Astrocyte (in vitro differentiated cells and primary cell): ENCODE data around the gene TMPRSS9. TPM values are rescaled to one million over a fixed set of nuclear protein-coding genes. Genes with fewer than 3 reads are reported as not detected.
A peak's percentile ranks its signal among the peaks of the same experiment; 100 is the strongest.

ENCODE experiments used
- DNase-seq: peaks from one replicate; pipeline ENCODE4 v3.0.0-alpha.2; 2010; ENCODE audit warnings: low read depth
- FAIRE-seq: peaks from 2 replicates; lab custom pipeline; 2011; peaks lifted over from hg19 to GRCh38; lab: Jason Lieb, UNC
- H2AFZ ChIP-seq: 2 replicates; pipeline ENCODE4 v1.6.0; 2012; ENCODE audit warnings: low read depth, low read length, inconsistent platforms
- H3K27ac ChIP-seq: 2 replicates; pipeline ENCODE4 v1.5.1; 2011; ENCODE audit warnings: low read depth, low read length, inconsistent platforms
- H3K27me3 ChIP-seq: 2 replicates; pipeline ENCODE4 v1.6.0; 2011; ENCODE audit warnings: low read length, inconsistent platforms; ENCODE audit not compliant: insufficient read depth
- H3K36me3 ChIP-seq: 2 replicates; pipeline ENCODE4 v1.5.1; 2011; ENCODE audit warnings: low read length, inconsistent platforms; ENCODE audit not compliant: insufficient read depth
- H3K4me1 ChIP-seq: 2 replicates; pipeline ENCODE4 v1.5.1; 2011; ENCODE audit warnings: low read length, inconsistent platforms; ENCODE audit not compliant: insufficient read depth
- H3K4me2 ChIP-seq: 2 replicates; pipeline ENCODE4 v1.6.0; 2012; ENCODE audit warnings: low read length, inconsistent platforms
- H3K4me3 ChIP-seq: 2 replicates; pipeline ENCODE4 v1.5.1; 2011; ENCODE audit warnings: low read depth, mild to moderate bottlenecking, low read length, inconsistent platforms; ENCODE audit not compliant: insufficient read depth
- H3K79me2 ChIP-seq: 2 replicates; pipeline ENCODE4 v1.6.0; 2012; ENCODE audit warnings: mild to moderate bottlenecking, low read length, inconsistent platforms; ENCODE audit not compliant: insufficient read depth
- H3K9ac ChIP-seq: 2 replicates; pipeline ENCODE4 v1.6.0; 2012; ENCODE audit warnings: mild to moderate bottlenecking, low read length, inconsistent platforms
- H3K9me3 ChIP-seq: 2 replicates; pipeline ENCODE4 v1.5.1; 2012; ENCODE audit warnings: low read depth, mild to moderate bottlenecking, low read length, inconsistent platforms; ENCODE audit not compliant: insufficient read depth
- H4K20me1 ChIP-seq: 2 replicates; pipeline ENCODE4 v1.6.0; 2012; ENCODE audit warnings: low read length, inconsistent platforms; ENCODE audit not compliant: insufficient read depth
- H3K27ac Mint-ChIP-seq: one replicate; pipeline ENCODE4 v1.8.0; 2021; ENCODE audit warnings: mild to moderate bottlenecking, mixed read lengths; ENCODE audit not compliant: unreplicated experiment
- H3K27me3 Mint-ChIP-seq: one replicate; pipeline ENCODE4 v1.8.0; 2021; ENCODE audit warnings: low read depth, mixed read lengths; ENCODE audit not compliant: unreplicated experiment
- H3K36me3 Mint-ChIP-seq: one replicate; pipeline ENCODE4 v1.8.0; 2021; ENCODE audit warnings: low read depth, mixed read lengths; ENCODE audit not compliant: unreplicated experiment
- H3K4me1 Mint-ChIP-seq: one replicate; pipeline ENCODE4 v1.8.0; 2021; ENCODE audit warnings: low read depth, mixed read lengths; ENCODE audit not compliant: unreplicated experiment
- H3K4me3 Mint-ChIP-seq: one replicate; pipeline ENCODE4 v1.8.0; 2021; ENCODE audit warnings: mild to moderate bottlenecking, moderate library complexity, mixed read lengths; ENCODE audit not compliant: unreplicated experiment
- H3K9me3 Mint-ChIP-seq: one replicate; pipeline ENCODE4 v1.8.0; 2021; ENCODE audit warnings: mild to moderate bottlenecking, mixed read lengths; ENCODE audit not compliant: unreplicated experiment
- CTCF ChIP-seq: IDR thresholded peaks from 2 replicates; pipeline ENCODE4 v1.5.1; 2011; ENCODE audit warnings: low read depth, mild to moderate bottlenecking, inconsistent platforms, low read length, moderate library complexity; ENCODE audit not compliant: insufficient read depth
- EZH2 ChIP-seq: IDR thresholded peaks from 2 replicates; pipeline ENCODE4 v1.6.1; 2012; ENCODE audit warnings: mild to moderate bottlenecking, low read length, inconsistent platforms; ENCODE audit not compliant: insufficient read depth
- total RNA-seq: library from RNA; stranded (reverse); gene quantifications from 2 replicates; pipeline ENCODE4 v1.2.1, GENCODE V29; 2021

TMPRSS9 gene
- total RNA-seq, 1 donor from 2014 or later = 0.16 TPM

GRCh38 chr19:2332341-2333026, 27.6 kb upstream of the TMPRSS9 start:
- no peaks in the 10 kb centered on the region for H3K9me3 ChIP-seq
- H3K36me3 ChIP-seq = no peaks in the 10 kb centered on the region
- no peak overlapping the region for H2AFZ ChIP-seq
- H3K36me3 Mint-ChIP-seq = no peaks in the 10 kb centered on the region
- DNase-seq (no peak), FAIRE-seq (no peak)
- no peaks in the 10 kb centered on the region for H3K9me3 Mint-ChIP-seq
- H3K9ac ChIP-seq = no peak overlapping the region
- TF ChIP-seq EZH2 (no peak), CTCF (no peak)
- no peak overlapping the region for H3K4me3 Mint-ChIP-seq
- peaks cover 78% of the 10 kb centered on the region for H4K20me1 ChIP-seq
- H3K4me2 ChIP-seq = no peak overlapping the region
- no peak overlapping the region for H3K4me3 ChIP-seq
- no peaks in the 10 kb centered on the region for H3K27me3 Mint-ChIP-seq
- no peaks in the 10 kb centered on the region for H3K27me3 ChIP-seq
- no peak overlapping the region for H3K27ac Mint-ChIP-seq
- peaks cover 87% of the 10 kb centered on the region for H3K79me2 ChIP-seq
- peaks cover 18% of the 10 kb centered on the region for H3K4me1 Mint-ChIP-seq
- H3K4me1 ChIP-seq = peaks cover 11% of the 10 kb centered on the region
- H3K27ac ChIP-seq = no peak overlapping the region

GRCh38 chr19:2333027-2333806, 26.8 kb upstream of the TMPRSS9 start:
- Mint-ChIP-seq H3K27ac (no peak overlapping the region), H3K4me1 (peaks cover 16% of the 10 kb centered on the region), H3K27me3 (no peaks in the 10 kb centered on the region), H3K4me3 (peak overlapping the region; percentile 14), H3K36me3 (no peaks in the 10 kb centered on the region), H3K9me3 (no peaks in the 10 kb centered on the region)
- Histone ChIP-seq H3K36me3 (no peaks in the 10 kb centered on the region), H3K9ac (no peak overlapping the region), H3K4me1 (peaks cover 14% of the 10 kb centered on the region), H3K27ac (no peak overlapping the region), H3K27me3 (no peaks in the 10 kb centered on the region), H4K20me1 (peaks cover 85% of the 10 kb centered on the region), H3K4me2 (no peak overlapping the region), H3K9me3 (no peaks in the 10 kb centered on the region), H3K79me2 (peaks cover 89% of the 10 kb centered on the region), H2AFZ (no peak overlapping the region), H3K4me3 (no peak overlapping the region)
- FAIRE-seq = no peak
- no peak for TF ChIP-seq CTCF
- DNase-seq = no peak

- no peak overlapping the region for H3K4me3 ChIP-seq
- no peak overlapping the region for H2AFZ ChIP-seq
- H3K27me3 ChIP-seq = no peaks in the 10 kb centered on the region
- H3K79me2 ChIP-seq = peaks cover 87% of the 10 kb centered on the region
- no peaks in the 10 kb centered on the region for H3K27me3 Mint-ChIP-seq
- no peaks in the 10 kb centered on the region for H3K9me3 ChIP-seq
- H3K27ac Mint-ChIP-seq = no peak overlapping the region
- H3K4me3 Mint-ChIP-seq = no peak overlapping the region
- peaks cover 14% of the 10 kb centered on the region for H3K4me1 ChIP-seq
- H3K27ac ChIP-seq = no peak overlapping the region
- DNase-seq = no peak
- TF ChIP-seq EZH2 (no peak), CTCF (no peak)
- H3K9ac ChIP-seq = no peak overlapping the region
- no peaks in the 10 kb centered on the region for H3K36me3 ChIP-seq
- no peaks in the 10 kb centered on the region for H3K36me3 Mint-ChIP-seq
- no peak for FAIRE-seq
- peaks cover 91% of the 10 kb centered on the region for H4K20me1 ChIP-seq
- no peaks in the 10 kb centered on the region for H3K9me3 Mint-ChIP-seq
- H3K4me1 Mint-ChIP-seq = peaks cover 16% of the 10 kb centered on the region
- no peak overlapping the region for H3K4me2 ChIP-seq
These were observed 26.3 kb upstream of the TMPRSS9 start for GRCh38 chr19:2333807-2334211.
